MM.1S (cell line): ENCODE measurements around the gene LRRC25.

Source experiments
- CTCF ChIP-seq: fragments of 300-600 bp; sonication (generic); IDR thresholded peaks from 2 replicates; pipeline ENCODE4 v1.5.1; 2016; ENCODE audit warnings: antibody characterized with exemption, low read length, mixed read lengths
- EZH2phosphoT487 ChIP-seq: fragments of 300-600 bp; sonication (generic); IDR thresholded peaks from 2 replicates; pipeline ENCODE4 v1.6.1; 2018; ENCODE audit warnings: antibody characterized with exemption, low read length

GRCh38 chr19:18432275-18433014, 35.0 kb upstream of the LRRC25 start:
- no peak for TF ChIP-seq CTCF
- TF ChIP-seq EZH2phosphoT487: no peak
